ENCODE results near the gene PLAGL2. TPM values are rescaled to one million over a fixed set of nuclear protein-coding genes. Genes with fewer than 3 reads are reported as not detected.

Gene PLAGL2
- total and polyA plus RNA-seq, 10 donors = 2.2 to 16.6 (median 12.1) TPM

GRCh38 chr20:32209850-32210605, 2.5 kb upstream of the PLAGL2 start:
- peaks cover 0 to 55% (median 17%) of the 10 kb centered on the region in 6 donors for H3K36me3 ChIP-seq
- no peak for DNase-seq
- TF ChIP-seq POLR2A (IDR thresholded peaks at IDR 0.05) (no peak), CTCF (IDR thresholded peaks at IDR 0.05 in 8 of 11, conservative IDR thresholded peaks at IDR 0.05 in 3 of 11) (no peak), POLR2AphosphoS5 (IDR thresholded peaks at IDR 0.05) (no peak)
- WGBS, 5 donors = 79 to 88% (median 81%) methylated on average over 9 of the region's 9 CpGs
- peaks cover 30 to 59% (median 39%) of the 10 kb centered on the region in 6 donors for H3K4me1 ChIP-seq
- H3K27me3 ChIP-seq (replicated peaks in 1 of 7) = no peaks in the 10 kb centered on the region
- H3K27ac ChIP-seq = peak overlapping the region in 1 of 8 donors; percentile 8
- no peak overlapping the region for H3K4me3 ChIP-seq
- intact Hi-C loops (cut with DNase I; ENCODE audit: low total_unique reads) = no loop called here
- no peaks in the 10 kb centered on the region for H3K9me3 ChIP-seq

GRCh38 chr20:32208499-32209154, 1.1 kb upstream of the PLAGL2 start:
- intact Hi-C loops (cut with DNase I; ENCODE audit: low total_unique reads) = no loop called here
- TF ChIP-seq POLR2AphosphoS5 (IDR thresholded peaks at IDR 0.05) (no peak), POLR2A (IDR thresholded peaks at IDR 0.05) (no peak), CTCF (IDR thresholded peaks at IDR 0.05 in 8 of 11, conservative IDR thresholded peaks at IDR 0.05 in 3 of 11) (no peak)
- H3K4me1 ChIP-seq = peaks cover 40 to 73% (median 53%) of the 10 kb centered on the region in 6 donors
- peaks cover 0 to 45% (median 17%) of the 10 kb centered on the region in 6 donors for H3K36me3 ChIP-seq
- no peak for DNase-seq
- H3K27ac ChIP-seq = peak overlapping the region in 5 of 8 donors; percentile 84 to 95 (median 90)
- H3K9me3 ChIP-seq = no peaks in the 10 kb centered on the region
- WGBS, 5 donors = 57 to 76% (median 73%) methylated on average over 13 of the region's 13 CpGs
- peak overlapping the region; percentile 71 to 100 (median 89) for H3K4me3 ChIP-seq
- H3K27me3 ChIP-seq (replicated peaks in 1 of 7) = no peaks in the 10 kb centered on the region

- Histone ChIP-seq H3K9me3 (no peaks in the 10 kb centered on the region), H3K27ac (peak overlapping the region; percentile 77 to 95 (median 88)), H3K36me3 (peaks cover 0 to 40% (median 16%) of the 10 kb centered on the region in 6 donors), H3K4me1 (peaks cover 40 to 89% (median 69%) of the 10 kb centered on the region in 6 donors), H3K27me3 (replicated peaks in 1 of 7) (no peaks in the 10 kb centered on the region), H3K4me3 (peak overlapping the region; percentile 71 to 100 (median 89))
- TF ChIP-seq POLR2A (IDR thresholded peaks at IDR 0.05) = no peak
- TF ChIP-seq POLR2AphosphoS5 (IDR thresholded peaks at IDR 0.05) = no peak
- no peak for TF ChIP-seq CTCF (IDR thresholded peaks at IDR 0.05 in 8 of 11, conservative IDR thresholded peaks at IDR 0.05 in 3 of 11)
- DNase-seq = no peak
- intact Hi-C loops (cut with DNase I; ENCODE audit: low total_unique reads) = no loop called here
- WGBS, 5 donors = 2 to 12% (median 5%) methylated on average over 15 to 40 of the region's 40 CpGs
These were observed 550 bp downstream of the PLAGL2 start for GRCh38 chr20:32206760-32207625.
